CD1c-positive myeloid dendritic cell (primary cell): ENCODE results near the gene SSUH2.

Source experiments
- DNase-seq: peaks from one replicate; pipeline ENCODE4 v3.0.0-alpha.2; 2016; ENCODE audit errors: extremely low spot score

SSUH2 gene

GRCh38 chr3:8579943-8580342 lies 64.7 kb downstream of the SSUH2 start:
- DNase-seq, result no peak

GRCh38 chr3:8579096-8579495 lies 65.5 kb downstream of the SSUH2 start:
- DNase-seq, result peak; percentile 5

GRCh38 chr3:8578282-8578681 lies 66.3 kb downstream of the SSUH2 start:
- no peak for DNase-seq

DNA sequence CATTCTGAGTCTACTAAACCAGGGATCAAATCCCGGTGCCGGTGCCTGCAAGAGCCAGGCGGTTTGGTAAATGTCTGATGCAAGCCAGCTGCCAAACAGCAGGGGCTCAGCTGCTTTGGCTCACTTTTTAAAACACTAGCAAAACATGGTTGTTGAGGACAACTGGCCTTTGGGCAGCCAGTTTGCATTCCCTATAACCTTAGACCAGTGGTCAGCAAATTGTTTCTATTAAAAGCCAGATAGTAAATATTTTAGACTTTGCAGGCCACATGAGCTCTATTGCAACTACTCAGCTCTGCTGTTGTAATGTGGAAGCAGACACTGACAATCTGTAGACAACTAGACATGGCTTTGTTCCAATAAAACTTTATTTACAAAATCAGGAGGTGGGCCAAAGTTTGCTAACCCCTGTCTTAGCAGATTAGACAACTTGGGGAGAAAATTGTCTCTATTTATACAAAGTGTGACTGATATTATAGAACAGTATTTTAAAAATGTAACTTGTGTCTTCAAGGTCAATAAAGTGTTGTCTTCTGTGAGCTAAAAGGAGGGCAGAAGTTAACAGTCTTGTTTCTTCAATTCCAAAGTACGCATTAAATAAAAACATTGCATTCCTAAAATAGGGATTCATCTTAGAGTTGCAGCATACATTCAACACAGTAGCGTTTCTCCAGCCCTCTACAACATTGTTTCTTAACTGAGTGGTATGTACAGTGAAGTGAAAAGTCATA lies 67.6 kb downstream of the SSUH2 start:
- no peak for DNase-seq

- no peak for DNase-seq
Observed at GRCh38 chr3:8576436-8576835, 68.2 kb downstream of the SSUH2 start.

- DNase-seq, result no peak
Observed at GRCh38 chr3:8575364-8576104, 69.1 kb downstream of the SSUH2 start.

DNA sequence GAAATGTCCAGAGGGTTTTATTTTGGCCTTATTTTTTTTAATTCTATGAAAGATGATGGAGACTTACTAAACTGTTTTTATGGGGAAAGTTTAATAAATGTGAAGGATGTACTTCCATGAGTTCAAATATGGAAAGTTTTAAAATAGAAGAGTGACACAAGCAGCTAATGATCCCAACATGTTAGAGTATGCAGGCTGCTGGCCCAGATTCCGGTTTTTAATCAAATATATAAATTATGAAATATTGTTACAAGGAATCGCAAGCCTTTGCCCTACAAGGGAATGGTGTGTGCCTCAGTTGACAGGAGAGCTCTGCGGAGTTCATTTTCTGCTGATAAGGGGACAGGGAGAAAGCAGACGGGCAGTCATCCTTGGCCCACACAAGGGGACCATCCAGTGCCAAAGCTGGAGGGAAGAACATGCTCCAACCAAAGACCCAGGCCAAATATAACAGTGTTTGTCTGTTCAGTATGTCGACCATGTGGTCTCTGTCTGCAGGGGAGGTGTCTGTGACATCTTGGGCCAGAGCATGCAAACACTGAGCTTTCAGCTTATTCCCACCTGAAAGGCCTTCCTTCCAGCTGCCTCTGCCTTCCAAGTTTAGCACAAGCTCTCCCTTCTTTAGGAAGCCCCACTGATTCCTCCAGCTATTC lies 69.8 kb downstream of the SSUH2 start:
- no peak for DNase-seq

DNA sequence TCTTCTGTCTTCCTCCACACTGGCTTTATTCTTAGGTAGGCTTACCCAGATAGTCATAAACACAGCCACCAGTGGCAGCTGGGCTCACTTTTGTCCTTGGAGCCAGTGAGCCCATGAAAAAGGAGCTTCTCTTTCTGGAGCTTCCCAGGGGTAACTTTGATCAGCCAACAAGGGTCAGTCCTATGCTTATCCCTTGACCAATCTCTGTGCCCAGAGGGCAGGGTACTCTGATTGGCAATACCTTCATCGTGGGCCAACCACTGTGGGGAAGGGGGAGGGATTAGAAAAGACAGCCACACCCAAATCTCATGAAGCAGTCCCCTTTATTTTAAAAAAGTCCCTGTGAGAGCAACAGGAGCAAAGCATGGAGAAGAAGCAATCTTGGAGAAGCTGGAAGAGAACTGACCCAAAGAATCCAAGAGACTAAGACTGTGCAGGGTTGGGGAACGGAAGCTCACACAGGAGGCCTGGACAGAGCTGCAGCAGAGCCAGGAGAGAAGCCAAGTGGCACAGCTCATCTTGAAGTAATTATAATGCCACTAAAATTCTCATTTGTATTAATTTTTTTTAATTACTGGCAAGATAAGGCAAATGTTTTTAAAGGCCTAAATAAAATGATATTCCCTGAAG lies 70.4 kb downstream of the SSUH2 start:
- DNase-seq, result no peak

- no peak for DNase-seq
Observed at GRCh38 chr3:8573342-8573926, 71.2 kb downstream of the SSUH2 start.

DNA sequence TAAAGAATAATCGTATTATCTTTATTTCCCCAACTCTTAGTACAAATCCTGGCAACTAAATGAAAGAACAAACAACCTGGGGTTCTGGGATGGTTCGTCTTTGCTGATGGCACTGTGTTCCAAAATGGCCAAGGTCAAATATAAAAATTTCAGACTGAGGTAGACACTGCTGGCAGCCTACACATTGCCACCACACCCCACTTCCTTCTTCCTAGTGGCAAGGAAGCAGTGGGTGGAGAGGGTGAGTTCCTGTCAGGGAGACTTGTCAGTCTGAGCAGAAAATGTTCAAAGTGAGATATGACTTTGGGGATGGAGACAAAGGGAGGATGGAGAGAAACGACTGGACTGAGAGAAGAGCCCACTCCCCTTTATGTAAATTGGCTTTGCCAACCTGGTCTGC lies 73.3 kb downstream of the SSUH2 start:
- DNase-seq, result peak; percentile 52
